T-helper 1 cell treated with Interleukin-12 subunit alpha and Interleukin-12 subunit beta and Interleukin-4 antibody, amounts not matched to agents 30 μg/mL and 1 μg/mL, for 36 hours (primary cell): ENCODE results near the gene FAM13A.
"Not testable (repeated sequence)": the region's sequence is repeated elsewhere in the genome, so short reads cannot be mapped to it uniquely, and the experiment has no call there.

Source experiments
- H3K27ac Mint-ChIP-seq: one replicate; pipeline ENCODE4 v1.8.0; 2021; ENCODE audit warnings: mild to moderate bottlenecking, mixed read lengths
- H3K27me3 Mint-ChIP-seq: one replicate; pipeline ENCODE4 v1.8.0; 2021; ENCODE audit warnings: low read depth, mixed read lengths
- H3K36me3 Mint-ChIP-seq: one replicate; pipeline ENCODE4 v1.8.0; 2021; ENCODE audit warnings: low read depth, mixed read lengths
- H3K4me1 Mint-ChIP-seq: one replicate; pipeline ENCODE4 v1.8.0; 2021; ENCODE audit warnings: low read depth, mixed read lengths
- H3K4me3 Mint-ChIP-seq: one replicate; pipeline ENCODE4 v1.8.0; 2021; ENCODE audit warnings: mild to moderate bottlenecking, moderate library complexity, mixed read lengths
- H3K9me3 Mint-ChIP-seq: one replicate; pipeline ENCODE4 v1.8.0; 2021; ENCODE audit warnings: mixed read lengths

Gene FAM13A

DNA sequence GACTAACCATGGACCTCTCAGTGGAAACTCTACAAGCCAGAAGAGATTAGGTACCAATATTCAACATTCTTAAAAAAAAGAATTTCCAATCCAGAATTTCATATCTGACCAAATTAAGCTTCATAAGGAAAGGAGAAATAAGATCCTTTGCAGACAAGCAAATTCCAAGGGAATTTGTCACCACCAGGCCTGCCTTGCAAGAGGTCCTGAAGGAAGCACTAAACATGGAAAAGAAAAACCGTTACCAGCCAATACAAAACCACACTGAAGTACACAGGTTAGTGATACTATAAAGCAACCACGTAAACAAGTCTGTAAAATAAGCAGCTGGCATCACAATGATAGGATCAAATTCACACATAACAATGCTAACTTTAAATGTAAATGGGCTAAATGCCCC is 156.6 kb downstream of the FAM13A start:
- Mint-ChIP-seq H3K27me3 (peaks cover 16% of the 10 kb centered on the region), H3K9me3 (peaks cover 10% of the 10 kb centered on the region), H3K4me1 (no peaks in the 10 kb centered on the region), H3K4me3 (no peak overlapping the region), H3K36me3 (no peaks in the 10 kb centered on the region), H3K27ac (no peak overlapping the region)

DNA sequence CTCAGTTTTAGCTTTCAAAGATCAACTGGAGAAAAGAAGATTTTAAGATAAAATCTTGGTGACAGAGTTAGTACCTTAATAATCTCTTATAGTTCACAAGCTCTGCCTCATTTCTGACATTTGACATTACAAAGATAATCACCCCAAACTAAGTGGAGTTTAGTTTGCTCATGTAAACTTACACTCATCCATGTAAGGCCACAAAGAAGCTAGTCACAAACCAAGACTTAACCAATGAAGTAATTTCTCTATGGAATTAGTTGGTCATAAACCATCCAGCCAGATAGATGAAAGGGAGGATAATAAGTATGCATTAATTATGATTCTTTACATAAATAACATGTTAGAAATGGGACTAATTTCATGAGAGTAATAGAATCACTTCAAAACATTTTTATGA is 159.2 kb downstream of the FAM13A start:
- Mint-ChIP-seq H3K4me1 (no peaks in the 10 kb centered on the region), H3K27me3 (peaks cover 14% of the 10 kb centered on the region), H3K27ac (no peak overlapping the region), H3K36me3 (no peaks in the 10 kb centered on the region), H3K4me3 (no peak overlapping the region), H3K9me3 (peaks cover 10% of the 10 kb centered on the region)

DNA sequence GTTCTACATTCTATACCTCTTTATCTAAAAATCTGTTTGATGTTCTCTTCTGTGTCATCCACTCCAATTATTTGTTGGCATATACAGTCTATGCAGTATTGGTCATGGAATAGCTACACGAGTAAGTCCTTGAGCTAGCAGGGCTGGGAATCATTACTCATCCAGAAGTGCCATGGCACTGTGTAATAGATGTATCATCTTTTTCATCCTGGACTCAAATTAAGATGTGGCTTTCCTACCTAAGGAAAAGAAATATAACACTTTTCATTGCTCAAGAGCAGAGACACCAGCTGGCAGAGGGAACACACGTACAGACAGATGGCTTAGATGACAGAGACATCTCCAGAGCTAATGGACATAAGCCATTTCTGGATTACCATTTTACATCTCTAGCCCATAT is 159.8 kb downstream of the FAM13A start:
- Mint-ChIP-seq H3K4me3 (no peak overlapping the region), H3K9me3 (peaks cover 10% of the 10 kb centered on the region), H3K27ac (no peak overlapping the region), H3K27me3 (peaks cover 8% of the 10 kb centered on the region), H3K36me3 (no peaks in the 10 kb centered on the region), H3K4me1 (no peaks in the 10 kb centered on the region)

DNA sequence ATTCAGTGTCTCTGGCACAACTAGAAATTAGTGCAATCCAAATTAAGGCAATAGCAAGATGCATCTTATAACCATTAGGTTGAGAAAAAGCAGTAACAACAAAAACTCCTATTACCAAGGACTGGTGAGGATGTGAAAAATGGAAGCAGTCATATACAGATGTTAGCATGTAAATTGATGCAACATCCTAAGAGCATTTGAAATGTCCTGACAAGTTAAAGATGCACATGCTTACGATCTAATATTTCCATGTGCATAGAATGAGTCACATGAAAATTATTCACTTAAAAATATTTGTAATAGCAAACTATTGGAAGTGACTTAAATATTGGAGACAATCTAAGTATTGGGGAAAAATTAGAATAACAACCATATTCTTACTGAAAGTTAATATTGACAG is 163.0 kb downstream of the FAM13A start:
- H3K4me3 Mint-ChIP-seq = no peak overlapping the region
- H3K36me3 Mint-ChIP-seq = no peaks in the 10 kb centered on the region
- H3K9me3 Mint-ChIP-seq = no peaks in the 10 kb centered on the region
- no peak overlapping the region for H3K27ac Mint-ChIP-seq
- H3K4me1 Mint-ChIP-seq = no peaks in the 10 kb centered on the region
- no peaks in the 10 kb centered on the region for H3K27me3 Mint-ChIP-seq

DNA sequence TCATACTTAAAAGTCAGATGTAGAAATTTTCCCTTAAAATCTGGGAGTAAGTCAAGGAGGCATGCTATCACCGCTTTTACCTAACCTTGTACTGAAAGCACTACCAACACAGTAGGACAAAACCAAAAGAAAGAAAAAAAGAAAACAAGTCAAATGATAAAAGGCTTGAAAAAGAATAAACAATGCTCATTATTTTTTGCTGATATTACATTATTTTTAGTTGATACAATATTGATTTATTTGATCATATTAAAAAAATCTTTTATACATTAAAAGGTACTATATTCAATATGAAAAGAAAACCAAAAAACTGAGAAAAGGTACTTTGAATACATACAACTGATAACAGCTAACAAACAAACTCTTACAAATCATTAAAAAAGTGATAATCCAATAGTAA is 164.3 kb downstream of the FAM13A start:
- no peaks in the 10 kb centered on the region for H3K27me3 Mint-ChIP-seq
- no peak overlapping the region for H3K27ac Mint-ChIP-seq
- no peaks in the 10 kb centered on the region for H3K9me3 Mint-ChIP-seq
- H3K36me3 Mint-ChIP-seq = no peaks in the 10 kb centered on the region
- H3K4me3 Mint-ChIP-seq = no peak overlapping the region
- H3K4me1 Mint-ChIP-seq = no peaks in the 10 kb centered on the region

DNA sequence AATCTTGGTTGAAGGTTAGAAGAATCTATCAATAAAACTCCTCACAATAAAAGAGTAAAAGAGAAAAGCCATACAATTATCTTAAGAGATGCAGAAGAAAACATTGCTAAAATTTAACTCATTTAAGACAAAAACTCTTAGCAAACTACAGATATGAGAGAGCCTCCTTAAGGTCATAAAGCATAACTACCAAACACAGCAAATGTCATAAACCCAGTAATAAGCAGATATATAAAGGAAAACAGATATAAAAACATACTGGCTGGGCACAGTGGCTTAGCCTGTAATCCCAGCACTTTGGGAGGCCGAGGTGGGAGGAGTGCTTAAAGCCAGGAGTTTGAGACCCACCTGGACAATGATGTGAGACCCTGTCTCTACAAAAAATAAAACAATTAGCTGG is 165.3 kb downstream of the FAM13A start:
- Mint-ChIP-seq H3K27me3 (no peaks in the 10 kb centered on the region), H3K4me3 (no peak overlapping the region), H3K9me3 (no peaks in the 10 kb centered on the region), H3K27ac (no peak overlapping the region), H3K4me1 (no peaks in the 10 kb centered on the region), H3K36me3 (no peaks in the 10 kb centered on the region)

DNA sequence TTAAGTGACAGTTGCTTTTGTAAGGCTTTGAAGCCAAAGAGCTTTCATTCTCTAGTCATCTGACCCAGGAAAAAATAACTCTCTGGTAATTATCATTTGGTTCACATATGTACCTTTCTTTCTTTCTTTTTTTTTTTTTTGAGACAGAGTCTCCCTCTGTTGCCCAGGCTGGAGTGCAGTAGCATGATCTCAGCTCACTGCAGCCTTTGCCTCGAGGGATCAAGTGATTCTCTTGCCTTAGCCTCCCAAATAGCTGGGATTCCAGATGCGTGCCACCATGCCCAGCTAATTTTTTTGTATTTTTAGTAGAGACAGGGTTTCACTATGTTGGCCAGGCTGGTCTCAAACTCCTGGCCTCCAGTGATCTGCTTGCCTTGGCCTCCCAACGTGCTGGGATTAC is 169.6 kb downstream of the FAM13A start:
- H3K4me1 Mint-ChIP-seq, H3K9me3 Mint-ChIP-seq, H3K4me3 Mint-ChIP-seq, H3K36me3 Mint-ChIP-seq, H3K27me3 Mint-ChIP-seq, H3K27ac Mint-ChIP-seq: not testable (repeated sequence)

DNA sequence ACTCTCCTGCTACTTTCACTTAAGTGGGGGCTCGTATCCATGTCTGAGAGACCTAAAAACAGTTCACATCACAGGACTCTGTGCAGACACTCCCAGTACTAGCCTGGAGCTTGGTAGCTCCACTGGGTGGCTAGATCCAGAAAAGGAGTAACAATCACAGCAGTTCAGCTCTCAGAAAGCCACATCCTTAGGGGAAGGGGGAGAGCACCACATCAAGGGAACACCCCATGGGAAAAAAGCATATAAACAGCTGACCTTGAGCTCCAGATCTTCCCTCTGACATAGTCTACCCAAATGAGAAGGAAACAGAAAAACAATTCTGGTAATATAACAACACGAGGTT is 175.8 kb downstream of the FAM13A start:
- Mint-ChIP-seq H3K36me3 (no peaks in the 10 kb centered on the region), H3K27me3 (peaks cover 5% of the 10 kb centered on the region), H3K4me3 (no peak overlapping the region), H3K4me1 (peaks cover 2% of the 10 kb centered on the region), H3K9me3 (peaks cover 6% of the 10 kb centered on the region), H3K27ac (no peak overlapping the region)

DNA sequence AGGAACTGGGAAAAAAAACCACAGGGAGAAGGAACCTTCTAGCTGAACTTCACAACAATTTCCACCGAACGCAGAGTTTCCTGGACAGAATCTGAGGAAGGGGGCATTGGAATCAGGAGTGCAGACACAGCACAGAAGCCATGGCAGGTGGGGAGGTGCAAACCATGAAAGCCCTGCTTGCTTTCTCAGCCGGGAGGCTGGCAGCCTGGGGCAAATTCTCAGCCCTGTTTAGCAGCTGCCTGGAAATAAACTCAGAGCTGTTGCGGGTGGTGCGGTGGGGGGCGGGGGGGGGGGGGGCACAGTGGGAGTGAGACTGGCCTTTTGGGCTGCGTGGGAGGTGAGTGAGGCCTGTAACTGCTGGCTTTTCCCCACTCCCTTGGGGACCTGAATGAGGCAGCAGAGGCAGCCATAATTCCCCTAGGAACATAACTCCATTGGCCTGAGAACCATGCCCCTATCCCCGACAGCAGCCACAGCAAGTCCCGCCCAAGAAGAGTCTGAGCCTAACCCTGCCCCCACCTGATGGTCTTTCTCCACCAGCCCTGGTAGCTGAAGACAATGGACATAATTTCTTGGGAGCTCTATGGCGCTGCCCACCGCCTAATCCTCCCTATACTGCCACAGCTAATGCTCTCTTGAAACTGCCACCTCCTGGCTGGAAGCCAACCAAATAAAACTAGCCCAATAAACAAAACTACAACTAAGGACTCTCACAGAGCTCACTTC is 176.3 kb downstream of the FAM13A start:
- Mint-ChIP-seq H3K27ac (no peak overlapping the region), H3K36me3 (no peaks in the 10 kb centered on the region), H3K9me3 (peaks cover 6% of the 10 kb centered on the region), H3K4me1 (peaks cover 2% of the 10 kb centered on the region), H3K27me3 (peaks cover 5% of the 10 kb centered on the region), H3K4me3 (no peak overlapping the region)

DNA sequence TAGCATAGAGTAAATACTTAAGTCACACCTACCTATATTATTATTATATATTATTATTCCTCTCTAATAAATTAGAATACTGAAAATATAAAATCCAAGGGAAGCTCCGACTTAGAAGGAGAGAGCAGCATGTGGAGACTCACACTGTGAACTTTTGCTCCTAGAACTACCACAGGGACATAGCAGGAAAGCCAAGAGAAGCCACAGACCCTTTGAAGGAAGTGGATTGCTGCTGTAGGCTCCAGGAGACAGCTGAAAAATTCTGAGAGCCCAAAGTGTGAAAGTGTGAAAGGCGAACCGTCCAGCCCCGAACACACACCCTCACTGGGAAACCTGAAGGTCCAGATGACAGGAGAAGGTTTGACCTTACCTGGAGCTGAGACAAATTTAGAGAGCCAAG is 177.0 kb downstream of the FAM13A start:
- H3K36me3 Mint-ChIP-seq = no peaks in the 10 kb centered on the region

DNA sequence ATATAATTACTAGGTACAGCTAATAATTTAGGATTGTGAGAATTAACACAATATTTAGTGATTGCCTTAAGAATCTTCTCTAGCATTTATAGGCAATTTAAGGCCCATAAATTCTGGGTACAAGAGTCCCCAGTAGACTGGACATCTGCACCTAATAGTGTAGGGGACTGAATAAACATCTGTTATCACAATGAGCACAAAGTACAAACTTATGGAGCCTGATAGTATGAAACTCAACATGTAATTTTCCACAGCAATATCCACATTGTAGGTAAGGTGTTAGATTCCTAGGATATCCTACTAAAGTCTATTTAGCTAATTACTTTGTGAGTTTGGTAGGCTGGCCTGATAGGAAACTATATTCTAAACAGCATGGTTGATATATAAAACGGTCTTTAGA is 178.3 kb downstream of the FAM13A start:
- no peaks in the 10 kb centered on the region for H3K36me3 Mint-ChIP-seq
- no peak overlapping the region for H3K27ac Mint-ChIP-seq
- no peak overlapping the region for H3K4me3 Mint-ChIP-seq
- H3K27me3 Mint-ChIP-seq = peaks cover 4% of the 10 kb centered on the region
- peaks cover 4% of the 10 kb centered on the region for H3K9me3 Mint-ChIP-seq
- peaks cover 2% of the 10 kb centered on the region for H3K4me1 Mint-ChIP-seq

More for the DNA sequence above, 177.0 kb downstream of the FAM13A start:
- H3K4me1 Mint-ChIP-seq = peaks cover 2% of the 10 kb centered on the region
- peaks cover 5% of the 10 kb centered on the region for H3K27me3 Mint-ChIP-seq
- H3K4me3 Mint-ChIP-seq = no peak overlapping the region
- H3K27ac Mint-ChIP-seq = no peak overlapping the region
- H3K9me3 Mint-ChIP-seq = peaks cover 6% of the 10 kb centered on the region

DNA sequence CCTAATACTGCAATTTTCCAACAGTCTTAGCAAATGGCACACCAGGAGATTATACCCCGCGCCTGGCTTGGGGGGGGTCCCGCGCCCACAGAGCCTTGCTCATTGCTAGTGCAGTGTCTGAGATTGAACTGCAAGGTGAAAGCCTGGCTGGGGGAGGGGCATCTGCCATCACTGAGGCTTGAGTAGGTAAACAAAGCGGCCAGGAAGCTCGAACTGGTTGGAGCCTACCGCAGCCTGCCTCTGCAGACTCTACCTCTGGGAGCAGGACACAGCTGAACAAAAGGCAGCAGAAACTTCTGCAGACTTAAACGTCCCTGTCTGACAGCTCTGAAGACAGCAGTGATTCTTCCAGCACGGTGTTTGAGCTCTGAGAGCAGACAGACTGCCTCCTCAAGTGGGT is 186.6 kb downstream of the FAM13A start:
- no peak overlapping the region for H3K4me3 Mint-ChIP-seq
- H3K4me1 Mint-ChIP-seq = no peaks in the 10 kb centered on the region
- no peak overlapping the region for H3K27ac Mint-ChIP-seq
- no peaks in the 10 kb centered on the region for H3K36me3 Mint-ChIP-seq
- no peaks in the 10 kb centered on the region for H3K27me3 Mint-ChIP-seq
- H3K9me3 Mint-ChIP-seq = no peaks in the 10 kb centered on the region

DNA sequence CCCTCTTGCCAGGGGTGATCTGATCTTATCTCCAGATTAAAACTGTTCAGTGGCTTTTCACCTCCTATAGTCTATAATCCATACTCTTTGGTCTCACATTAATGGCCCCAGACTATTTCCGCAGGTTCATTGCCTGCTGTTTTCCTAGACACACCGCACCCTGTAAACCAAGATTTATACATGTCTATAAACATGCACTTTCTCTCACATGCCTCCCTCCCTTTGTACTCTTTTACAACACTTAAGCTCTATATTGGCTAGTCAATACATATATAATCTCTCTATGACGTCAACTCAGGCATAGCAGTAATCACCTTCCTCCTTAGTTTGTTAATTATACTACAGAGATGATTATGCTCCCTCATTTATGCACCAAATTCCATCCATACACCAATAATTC is 188.5 kb downstream of the FAM13A start:
- no peak overlapping the region for H3K27ac Mint-ChIP-seq
- H3K36me3 Mint-ChIP-seq = no peaks in the 10 kb centered on the region
- no peaks in the 10 kb centered on the region for H3K4me1 Mint-ChIP-seq
- no peaks in the 10 kb centered on the region for H3K27me3 Mint-ChIP-seq
- H3K9me3 Mint-ChIP-seq = no peaks in the 10 kb centered on the region
- H3K4me3 Mint-ChIP-seq = no peak overlapping the region

DNA sequence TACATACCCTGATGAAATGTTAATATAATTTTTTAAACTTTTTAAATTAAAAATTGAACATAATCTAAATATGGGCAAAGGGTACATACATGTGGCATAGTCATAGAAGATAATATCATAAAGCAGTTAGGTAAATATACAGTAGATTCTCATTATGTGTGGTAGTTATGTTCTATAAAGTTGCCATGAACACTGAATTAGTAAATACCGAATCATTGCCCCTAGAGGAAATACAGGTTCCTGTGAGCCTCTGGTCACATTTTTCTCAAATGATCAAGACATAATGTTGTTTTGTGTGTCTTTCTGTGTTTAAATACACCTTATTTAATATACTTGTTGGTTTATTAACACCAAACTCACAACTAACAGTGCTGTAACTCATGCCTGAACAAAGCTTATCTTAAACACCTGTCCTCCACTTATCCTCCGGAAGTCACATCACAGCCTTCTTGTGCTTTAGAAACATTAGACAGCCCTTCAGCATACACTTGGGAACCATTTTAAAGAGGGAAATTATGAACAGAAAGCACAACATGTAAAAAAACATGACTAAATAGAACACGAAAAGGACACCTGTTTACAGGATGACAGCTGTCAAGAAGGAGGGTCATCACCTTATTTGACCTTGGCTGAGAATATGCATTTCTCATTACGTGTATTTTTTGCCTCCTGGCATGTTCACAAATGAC is 190.0 kb downstream of the FAM13A start:
- H3K27ac Mint-ChIP-seq = no peak overlapping the region
- H3K9me3 Mint-ChIP-seq = no peaks in the 10 kb centered on the region
- H3K4me3 Mint-ChIP-seq = no peak overlapping the region
- no peaks in the 10 kb centered on the region for H3K4me1 Mint-ChIP-seq
- H3K36me3 Mint-ChIP-seq = no peaks in the 10 kb centered on the region
- no peaks in the 10 kb centered on the region for H3K27me3 Mint-ChIP-seq

DNA sequence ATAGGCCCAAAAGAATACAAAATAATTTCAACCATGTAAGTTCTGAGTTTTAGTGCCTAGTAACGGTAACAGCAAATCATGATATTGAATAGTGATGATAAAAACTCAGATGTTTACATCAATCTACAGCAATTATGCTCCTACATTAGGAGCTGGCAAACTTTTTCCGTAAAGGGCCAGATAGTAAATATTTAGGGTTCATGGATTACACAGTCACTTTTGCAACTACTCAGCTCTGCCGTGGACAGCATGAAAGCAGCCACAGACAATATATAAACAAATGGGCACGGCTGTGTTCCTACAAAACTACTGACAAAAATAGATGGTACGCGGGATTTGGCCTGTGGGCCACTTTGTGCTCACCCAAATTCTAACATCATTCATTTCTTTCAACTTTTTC is 191.5 kb downstream of the FAM13A start:
- Mint-ChIP-seq H3K27ac (no peak overlapping the region), H3K4me3 (no peak overlapping the region), H3K9me3 (no peaks in the 10 kb centered on the region), H3K36me3 (no peaks in the 10 kb centered on the region), H3K4me1 (no peaks in the 10 kb centered on the region), H3K27me3 (no peaks in the 10 kb centered on the region)
